GM21825 (cell line): ENCODE results near the gene PNLIP.

Source experiments
- ATAC-seq: cut with Tn5 transposase; IDR thresholded peaks from one replicate; pipeline ENCODE4 v1.9.1; 2021; ENCODE audit warnings: mild to moderate bottlenecking, moderate library complexity; ENCODE audit not compliant: unreplicated experiment

The PNLIP gene

DNA sequence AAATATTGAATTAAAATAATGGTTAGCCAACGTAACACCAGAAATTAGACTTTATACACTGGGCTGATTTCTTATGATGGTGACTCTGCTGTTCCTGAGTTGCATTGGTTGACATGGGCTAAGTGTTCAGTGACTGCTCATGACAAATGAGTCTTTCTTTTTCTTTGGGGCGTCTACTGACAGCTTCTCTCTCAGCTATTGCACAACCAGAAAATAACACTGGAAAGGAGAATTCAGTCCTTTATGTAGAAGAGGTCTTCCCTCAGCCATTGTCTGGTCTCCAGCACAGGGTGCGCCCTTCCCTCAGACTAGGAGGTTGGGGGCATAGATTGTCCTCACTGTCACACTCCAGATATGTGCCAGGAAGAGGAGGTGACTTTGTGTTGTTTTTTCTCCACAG lies 21.6 kb downstream of the PNLIP start:
- ATAC-seq: no peak

DNA sequence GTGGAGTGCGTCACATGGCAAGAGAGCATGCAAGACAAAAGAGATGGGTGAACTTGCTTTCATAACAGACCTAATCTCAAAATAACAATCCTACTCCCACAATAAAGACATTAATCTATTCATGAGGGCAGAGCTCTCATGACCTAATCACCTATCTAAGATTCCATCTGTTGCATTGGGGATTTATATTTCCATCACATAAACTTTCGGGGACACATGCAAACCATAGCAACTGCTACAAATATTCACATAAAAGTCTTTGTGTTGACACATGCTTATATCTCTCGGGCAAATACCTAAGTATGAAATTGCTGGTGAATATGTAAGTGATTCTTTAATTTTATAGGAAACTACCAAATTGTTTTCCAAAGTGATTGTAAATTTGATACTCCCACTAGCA lies 29.1 kb downstream of the PNLIP start:
- no peak for ATAC-seq

DNA sequence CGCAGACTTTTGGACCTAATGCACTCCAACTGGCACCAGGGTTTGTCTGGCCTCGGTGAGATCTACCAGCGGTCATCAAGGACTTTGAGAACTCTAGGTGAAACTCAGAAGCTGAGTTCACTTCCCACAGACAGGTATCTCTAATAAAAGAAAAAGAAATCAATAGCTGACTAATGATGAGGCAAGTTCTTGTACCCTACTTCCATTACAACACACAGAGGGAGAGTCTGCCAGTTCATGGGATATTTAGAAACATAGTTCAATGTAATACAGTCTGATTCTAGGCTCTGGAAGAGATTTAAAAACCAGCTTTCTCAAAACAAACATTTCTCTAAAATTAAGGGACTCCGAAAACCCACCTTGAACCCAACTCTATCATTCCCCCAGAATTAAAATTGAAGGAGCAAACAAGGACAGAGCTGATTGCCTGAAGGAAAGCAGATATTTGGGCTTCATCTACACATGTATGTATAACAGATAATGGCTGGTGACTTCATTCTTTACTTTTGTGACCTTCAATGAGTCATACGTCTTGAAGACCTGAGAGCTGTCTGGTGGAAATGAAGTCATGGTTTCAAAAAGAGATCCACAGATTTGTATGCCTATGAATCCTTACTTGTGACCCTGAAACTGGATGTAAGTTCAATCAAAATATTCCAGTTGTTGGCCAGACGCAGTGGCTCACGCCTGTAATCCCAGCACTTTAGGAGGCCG lies 42.3 kb downstream of the PNLIP start:
- ATAC-seq: no peak

DNA sequence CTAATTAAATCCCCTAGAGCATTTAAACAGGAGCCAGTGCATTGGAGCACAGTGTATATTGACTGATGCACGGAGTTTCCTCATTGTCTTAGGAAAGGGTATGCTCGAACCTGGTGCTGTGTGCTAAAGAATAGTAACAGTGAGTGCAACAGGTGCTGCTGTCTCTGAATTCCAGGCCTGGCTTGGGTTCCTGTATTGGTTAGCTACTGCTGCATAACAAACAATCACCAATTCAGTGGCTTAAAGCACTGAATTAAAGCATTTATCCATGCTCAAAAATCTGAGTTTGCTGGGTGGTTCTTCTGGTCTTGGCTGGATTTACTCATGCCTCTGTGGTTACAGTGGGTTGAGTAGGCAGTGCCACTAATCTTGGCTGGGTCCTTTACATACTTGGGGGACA lies 43.3 kb downstream of the PNLIP start:
- no peak for ATAC-seq

DNA sequence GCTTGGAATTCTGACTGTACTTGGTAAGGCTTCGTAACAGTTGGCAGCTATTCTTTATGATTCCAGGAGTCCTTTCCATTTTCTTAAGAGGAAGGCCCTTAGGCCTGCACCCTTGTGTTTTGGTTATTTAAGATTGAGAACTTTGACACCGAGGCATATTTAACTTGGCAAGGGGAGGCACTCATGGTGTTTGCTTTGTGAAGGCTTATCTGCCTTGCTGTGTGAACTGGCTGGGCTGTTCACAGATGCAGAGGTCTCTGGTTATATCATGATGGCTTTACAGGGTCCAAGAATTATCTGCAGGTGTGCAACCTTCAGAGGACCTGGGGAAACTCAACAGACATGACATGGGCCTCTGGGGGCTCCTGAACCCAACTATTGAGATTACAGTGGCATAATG lies 44.2 kb downstream of the PNLIP start:
- no peak for ATAC-seq

DNA sequence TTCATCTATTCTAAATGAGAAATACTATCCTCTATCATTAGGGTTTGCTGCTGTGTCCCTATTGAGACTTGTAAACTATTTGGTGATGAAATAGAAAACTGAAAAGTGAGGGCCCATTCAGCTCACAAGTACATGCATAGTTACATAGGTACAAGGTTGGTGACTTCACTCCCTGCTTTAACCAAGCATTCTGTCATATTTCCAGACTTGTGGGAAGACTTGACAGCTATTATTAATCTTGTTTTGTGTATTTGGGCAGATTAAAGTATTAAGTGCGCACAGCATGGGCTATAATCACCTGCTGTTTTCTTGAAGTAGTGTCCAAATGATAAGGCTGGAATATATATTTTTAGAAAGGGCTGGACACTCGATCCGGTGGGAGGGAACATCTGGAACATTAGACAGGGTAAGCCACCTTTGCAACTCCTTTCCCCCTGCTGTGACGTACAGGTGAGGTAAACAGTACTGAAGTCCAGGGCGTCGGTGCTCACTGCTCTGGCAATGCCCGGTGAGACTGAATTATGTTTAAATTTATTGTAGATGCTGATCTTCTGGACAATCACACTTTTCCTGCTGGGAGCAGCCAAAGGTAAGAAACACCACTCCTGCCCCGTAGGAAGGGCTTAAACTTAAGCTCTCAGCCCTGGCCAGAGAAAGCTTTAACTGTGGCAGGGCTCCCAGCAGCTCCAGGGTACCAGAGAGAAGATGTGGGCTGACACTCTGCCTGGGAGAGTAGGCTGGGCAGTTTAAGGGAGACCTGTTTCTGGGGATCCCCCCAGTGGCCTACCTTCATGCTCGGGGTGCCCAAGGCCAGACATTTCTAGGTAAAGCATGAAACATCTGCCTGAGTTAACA lies 45.1 kb downstream of the PNLIP start, which contains the start of gene PNLIPRP1:
PNLIPRP1 (plus strand) TSS at position 370 of the 855 bp plus-strand sequence; CDS start at position 541, 171 bp downstream.
- ATAC-seq: no peak

DNA sequence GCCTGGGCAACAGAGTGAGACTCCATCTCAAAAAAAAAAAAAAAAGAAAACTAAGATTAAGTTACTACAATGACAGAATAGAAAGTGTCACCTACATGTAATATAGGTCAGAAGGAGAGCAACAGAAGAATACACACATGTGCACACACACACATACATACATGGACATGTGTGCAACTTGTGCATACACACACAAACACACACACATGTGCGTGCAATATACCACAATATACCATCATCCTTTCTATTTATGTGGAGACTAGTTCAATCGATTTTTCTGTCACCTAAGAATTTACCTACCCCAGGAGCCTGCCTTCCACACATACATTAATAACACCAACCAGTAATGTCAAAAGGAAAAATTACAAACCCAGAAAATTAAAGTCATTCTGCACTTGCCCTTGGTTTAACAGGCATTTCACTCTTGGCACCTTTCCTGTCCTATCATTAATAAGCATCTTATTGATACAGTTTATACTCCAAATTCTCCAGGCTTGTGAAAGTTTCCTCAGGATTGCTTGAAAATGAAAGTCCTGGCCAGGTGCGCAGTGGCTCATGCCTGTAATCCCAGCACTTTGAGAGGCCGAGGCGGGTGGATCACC lies 47.5 kb downstream of the PNLIP start:
- no peak for ATAC-seq

DNA sequence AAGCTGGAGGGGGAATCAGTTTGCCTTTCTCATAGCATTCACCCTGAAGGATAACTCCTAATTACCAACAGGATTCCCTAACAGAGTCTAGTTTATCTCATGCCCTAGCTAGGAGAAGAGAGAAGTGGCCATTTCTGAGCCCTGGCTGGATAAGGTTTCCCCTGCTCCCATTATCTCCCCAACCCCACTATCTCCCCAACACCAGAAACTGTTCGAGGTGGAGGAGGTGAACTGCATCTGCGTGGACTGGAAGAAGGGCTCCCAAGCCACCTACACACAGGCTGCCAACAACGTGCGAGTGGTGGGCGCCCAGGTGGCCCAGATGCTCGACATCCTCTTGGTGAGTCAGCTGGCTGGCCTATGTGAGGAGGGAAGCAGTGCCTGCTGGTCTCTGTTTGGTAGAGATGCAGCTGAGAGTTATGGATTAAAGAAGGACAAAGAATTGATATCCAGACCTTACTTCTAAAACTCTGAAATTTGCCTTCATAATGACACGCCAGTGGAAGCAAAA lies 48.8 kb downstream of the PNLIP start:
- no peak for ATAC-seq

DNA sequence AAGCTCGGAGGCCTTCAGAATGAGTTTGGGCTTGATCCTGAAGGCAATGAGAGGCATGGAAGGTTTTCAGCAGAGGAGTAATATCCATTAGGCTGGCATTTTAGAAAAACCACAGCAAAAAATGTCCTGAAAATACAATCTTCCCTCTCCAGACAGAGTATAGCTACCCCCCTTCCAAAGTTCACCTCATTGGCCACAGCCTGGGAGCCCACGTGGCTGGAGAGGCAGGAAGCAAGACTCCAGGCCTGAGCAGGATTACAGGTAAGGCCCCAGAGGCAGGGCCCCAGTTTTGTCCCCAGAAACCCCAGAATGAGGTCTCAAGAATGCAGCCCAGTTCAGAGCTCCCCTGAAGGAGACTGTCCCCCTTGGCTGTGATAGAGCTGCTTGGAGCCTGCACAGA lies 50.3 kb downstream of the PNLIP start:
- no peak for ATAC-seq

DNA sequence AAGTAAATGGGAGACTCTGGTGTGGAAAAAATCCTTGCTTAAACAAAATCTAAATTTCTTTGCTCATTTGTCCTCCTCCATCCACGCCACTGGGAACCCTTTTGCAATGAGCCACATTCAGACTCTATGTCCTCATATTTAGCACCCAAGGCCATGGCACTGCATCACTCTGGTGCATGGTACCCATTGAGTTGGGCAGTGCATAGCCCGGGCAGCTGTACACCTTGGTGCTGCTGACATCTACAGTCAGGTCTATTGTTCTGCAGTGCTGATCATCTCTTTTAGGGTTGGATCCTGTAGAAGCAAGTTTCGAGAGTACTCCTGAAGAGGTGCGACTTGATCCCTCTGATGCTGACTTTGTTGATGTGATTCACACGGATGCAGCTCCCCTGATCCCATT lies 51.8 kb downstream of the PNLIP start:
- ATAC-seq: no peak

DNA sequence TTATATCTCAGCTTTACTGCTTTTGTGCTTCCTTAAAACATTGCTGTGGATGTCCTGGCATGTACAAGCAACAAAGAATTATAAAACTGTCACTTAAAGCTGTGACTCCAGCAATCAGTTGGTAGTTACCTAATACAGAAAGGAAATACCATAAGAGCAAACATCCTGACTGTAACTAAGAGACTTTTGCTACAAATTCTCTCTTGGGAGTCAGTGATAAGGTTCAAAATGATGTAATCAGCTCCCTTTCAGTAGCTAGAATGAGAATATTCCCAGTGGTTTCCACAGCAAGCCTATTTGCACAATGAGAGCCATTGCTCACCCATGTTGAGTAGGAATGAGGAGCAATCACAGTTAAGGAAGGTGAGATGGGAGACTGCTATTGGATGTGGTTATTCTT lies 52.6 kb downstream of the PNLIP start:
- no peak for ATAC-seq

DNA sequence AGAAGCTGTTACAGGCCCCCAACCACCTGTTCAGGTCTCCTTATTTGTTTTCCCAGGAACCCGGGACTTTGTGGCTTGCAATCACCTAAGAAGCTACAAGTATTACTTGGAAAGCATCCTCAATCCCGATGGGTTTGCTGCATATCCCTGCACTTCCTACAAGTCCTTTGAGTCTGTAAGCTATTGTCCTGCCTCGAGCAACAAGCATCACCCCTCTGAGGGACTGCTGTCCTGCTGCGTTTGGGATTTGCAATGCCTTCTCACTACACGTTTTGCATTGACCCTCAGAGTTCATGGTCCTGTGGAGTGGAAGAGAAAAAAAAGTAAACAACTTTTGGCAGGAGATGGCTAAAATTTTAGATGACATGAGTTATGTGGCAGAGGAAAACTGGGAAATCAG lies 54.3 kb downstream of the PNLIP start:
- ATAC-seq: no peak

DNA sequence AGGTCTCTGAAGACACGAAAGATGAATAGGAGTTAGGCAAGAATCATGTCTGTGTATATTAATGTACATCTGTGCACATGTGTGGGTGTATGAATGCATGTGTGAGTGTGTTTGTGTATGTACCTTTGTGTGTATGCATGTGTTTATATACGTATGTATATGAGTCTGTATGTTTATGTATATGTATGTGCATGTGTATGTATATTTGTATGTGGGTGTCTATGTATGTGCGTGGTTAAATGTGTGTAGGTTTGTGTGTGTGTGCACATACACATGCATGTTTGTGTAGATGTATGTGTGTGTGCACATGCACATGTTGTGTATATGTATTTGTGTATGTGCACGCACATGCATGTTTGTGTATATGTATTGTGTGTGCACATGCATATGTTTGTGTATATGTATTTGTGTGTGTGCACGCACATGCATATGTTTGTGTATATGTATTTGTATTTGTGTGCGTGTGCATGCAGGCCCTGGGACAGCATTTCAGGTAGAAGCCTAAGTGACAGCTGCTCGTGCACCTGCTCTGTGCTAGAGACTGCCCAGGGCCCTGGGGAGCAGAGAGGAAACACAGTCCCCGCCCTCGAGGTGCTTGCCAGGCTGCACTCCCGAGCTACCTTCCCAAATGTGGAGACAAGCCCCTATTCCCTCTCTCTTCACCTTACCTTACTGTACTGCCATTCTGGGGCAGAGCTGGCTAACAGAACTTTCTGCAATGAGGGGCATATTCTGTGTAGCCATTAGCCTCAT lies 57.1 kb downstream of the PNLIP start:
- no peak for ATAC-seq

DNA sequence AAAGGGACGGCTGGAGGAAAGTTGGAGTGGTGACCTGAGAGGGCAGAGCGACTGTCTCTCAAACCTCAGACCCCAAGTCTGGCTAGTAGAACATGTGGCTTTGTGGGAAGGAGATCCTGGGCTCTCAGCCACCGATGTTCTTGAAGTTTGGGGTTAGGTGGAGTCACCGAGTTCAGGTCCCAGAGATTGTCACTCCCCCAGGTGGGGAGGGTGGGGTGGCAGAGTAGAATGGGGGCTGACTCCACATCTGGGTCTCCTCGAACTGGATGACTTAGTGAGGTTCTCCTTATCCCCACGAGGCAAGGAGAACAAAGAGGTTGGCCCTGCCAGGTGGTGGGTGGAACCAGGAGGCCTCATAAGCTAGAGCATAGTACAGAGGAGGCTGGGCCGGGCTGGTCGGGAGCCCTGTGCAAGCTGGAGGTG lies 60.3 kb downstream of the PNLIP start:
- ATAC-seq: no peak

DNA sequence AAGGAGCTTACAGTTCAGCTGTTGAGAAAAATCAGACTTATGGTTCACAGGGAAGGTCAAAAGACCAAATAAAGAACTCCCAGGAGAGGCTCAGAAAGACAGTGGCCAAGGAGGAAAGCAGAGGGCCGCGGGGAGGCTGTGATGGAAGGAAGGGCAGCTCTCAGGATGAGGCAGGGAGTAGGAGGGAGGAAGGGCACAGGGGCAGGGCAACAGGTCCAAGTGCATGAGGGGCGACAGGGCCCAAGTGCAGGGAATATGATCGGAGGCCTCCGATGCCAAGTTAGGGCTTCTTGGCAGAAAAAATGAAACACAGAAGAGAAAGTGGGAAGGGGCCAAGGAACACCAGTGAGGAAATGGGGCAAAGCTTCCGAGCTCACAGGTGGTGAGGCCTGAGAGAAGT lies 61.6 kb downstream of the PNLIP start:
- ATAC-seq: no peak

DNA sequence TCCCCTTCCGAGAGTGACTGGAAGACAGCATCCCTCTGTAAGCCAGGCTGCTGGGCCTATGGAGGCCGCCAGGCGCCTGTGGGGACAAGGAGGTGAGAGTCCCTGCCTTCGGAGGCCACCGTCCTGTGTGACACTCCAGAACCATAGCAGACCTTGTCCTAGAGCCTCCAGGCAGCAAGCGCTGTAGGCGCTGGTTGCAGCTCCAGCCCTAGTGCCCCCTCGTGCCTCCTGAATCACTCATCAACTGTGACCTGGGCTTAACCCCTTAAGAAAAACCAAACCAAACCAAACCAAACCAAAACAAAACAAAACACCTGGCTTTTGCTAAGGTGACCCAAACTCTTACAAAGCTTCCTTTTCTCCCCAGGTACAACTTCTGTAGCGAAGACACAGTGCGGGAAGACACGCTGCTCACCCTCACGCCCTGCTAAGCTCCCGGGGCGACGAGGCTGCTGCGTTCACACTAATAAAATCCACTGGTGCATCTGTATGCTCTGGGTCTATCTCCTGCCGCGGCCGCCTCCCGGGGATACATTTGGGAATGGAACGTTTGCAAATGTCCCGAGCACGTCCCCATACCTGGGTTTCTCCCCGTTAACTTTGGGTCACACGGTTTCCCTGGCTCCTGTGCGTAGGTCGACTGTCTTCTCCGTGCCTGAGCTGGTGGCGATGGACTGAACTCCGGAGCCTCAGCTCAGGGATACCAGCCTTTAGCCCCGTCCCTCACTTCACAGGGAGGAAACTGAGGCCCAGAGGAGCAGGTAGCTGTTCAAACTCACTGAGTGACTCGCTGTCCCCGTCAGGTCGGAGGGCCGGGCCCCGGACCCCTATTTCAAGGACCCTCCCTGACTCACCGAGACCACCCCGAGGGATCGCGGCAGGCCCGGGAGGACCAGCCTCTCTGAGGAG lies 63.2 kb downstream of the PNLIP start:
- no peak for ATAC-seq

DNA sequence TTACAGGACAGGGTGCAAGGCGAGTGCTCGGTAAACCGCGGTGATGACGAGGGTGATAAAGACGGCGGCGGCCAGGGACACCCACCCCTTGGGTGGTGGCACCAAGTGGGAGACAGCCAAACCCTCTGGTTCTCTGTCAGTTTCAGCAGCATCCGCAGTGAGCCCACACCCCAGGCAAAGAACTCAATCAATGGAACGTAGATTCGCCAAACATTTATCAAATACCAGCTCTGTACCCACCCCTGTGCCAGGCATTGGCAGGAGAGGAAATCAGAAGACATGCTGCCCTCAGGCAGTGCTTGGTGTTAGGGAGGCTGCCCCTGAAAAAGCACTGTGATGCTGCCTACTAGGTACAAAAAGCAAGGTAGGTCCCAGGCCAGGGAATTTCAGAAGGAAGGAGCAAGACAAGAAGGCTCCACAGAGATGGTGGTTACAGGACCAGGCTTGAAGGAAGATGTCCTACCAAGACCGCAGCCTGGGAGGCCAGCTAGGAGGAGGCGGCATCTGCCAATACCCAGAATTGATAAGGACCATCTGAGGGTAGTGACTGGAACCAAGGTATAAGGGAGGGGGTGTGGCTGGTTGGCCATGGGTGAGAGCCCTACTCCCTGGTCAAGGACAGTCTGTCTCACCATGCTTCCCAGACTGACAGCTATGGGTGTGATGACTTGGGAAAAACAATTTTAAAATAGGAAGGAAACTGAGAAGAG lies 64.9 kb downstream of the PNLIP start:
- ATAC-seq: no peak

DNA sequence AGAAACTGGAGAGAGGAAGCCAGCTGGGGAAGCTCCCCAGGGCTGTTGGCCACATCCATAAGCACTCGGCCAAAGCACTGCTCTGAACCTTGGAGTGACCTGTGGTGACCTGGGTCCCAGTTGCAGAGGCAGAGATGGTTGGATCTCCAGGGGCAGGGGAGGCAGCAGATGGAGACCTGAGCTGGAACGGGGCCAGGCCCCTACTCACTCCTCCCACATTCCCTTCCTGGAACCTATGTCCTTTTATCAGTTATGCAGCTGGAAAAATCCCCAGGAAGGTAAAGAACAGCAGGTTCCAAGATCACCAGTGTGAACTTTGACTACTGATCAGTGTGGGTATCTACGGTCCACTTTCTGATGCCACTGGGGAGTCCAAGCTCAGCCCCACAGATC lies 65.4 kb downstream of the PNLIP start:
- ATAC-seq: no peak

DNA sequence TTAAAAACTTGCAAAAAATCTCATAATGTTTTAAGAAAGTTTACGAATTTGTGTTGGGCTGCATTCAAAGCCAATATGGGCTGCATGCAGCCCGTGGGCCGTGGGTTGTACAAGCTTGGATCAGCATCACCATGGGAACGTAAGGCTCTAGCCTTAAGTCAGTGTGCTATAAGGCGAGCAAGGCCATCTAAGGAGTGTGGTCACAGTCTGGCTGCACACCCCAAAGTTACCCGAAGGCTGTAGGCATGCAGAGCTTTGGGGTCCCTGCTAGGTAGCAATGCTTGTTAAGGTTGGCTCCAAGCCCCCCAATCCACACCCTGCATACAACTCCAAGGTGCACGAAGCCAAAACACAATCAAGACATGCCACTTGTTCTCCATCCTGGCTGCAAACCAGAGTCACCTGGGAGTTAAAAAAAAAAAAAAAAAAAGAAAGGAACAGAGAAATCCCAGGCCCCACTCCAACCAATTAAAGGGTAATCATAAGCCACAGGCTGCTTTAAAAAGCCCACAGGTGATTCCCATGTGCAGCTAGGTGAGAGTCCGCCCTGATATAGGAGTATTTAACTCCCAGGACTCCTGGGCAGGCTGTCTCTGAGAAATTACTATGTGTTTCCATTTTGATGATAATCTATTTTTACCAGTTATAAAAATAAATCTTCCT lies 66.5 kb downstream of the PNLIP start:
- ATAC-seq: no peak
